Stimulated activated CD4-positive, alpha-beta T cell treated with anti-CD3 and anti-CD28 coated beads, Interleukin-4, amount 100 ng/mL, for 1 hour (primary cell): ENCODE measurements around the gene HK1.
"Not testable (repeated sequence)": the region's sequence is repeated elsewhere in the genome, so short reads cannot be mapped to it uniquely, and the experiment has no call there.

Experiments
- DNase-seq: peaks from one replicate; pipeline ENCODE4 v3.0.0-alpha.2; 2020

The HK1 gene

GRCh38 chr10:69278446-69278963 is at the start of gene HK1:
Gene HK1, plus strand, starts transcription at chr10:69278496.
- no peak for DNase-seq

- no peak for DNase-seq
Observed at GRCh38 chr10:69229616-69229916, 48.7 kb upstream of the HK1 start.

GRCh38 chr10:69230128-69230527 is 48.2 kb upstream of the HK1 start:
- DNase-seq, result no peak

- DNase-seq, result no peak
Observed at GRCh38 chr10:69232252-69232651, 46.0 kb upstream of the HK1 start.

GRCh38 chr10:69232736-69233480 is 45.4 kb upstream of the HK1 start:
- DNase-seq, result no peak

- DNase-seq, result no peak
Observed at GRCh38 chr10:69234447-69234846, 43.8 kb upstream of the HK1 start.

- DNase-seq, result peak; percentile 89
Observed at GRCh38 chr10:69237528-69238159, 40.7 kb upstream of the HK1 start.

GRCh38 chr10:69239136-69239535 is 39.2 kb upstream of the HK1 start:
- DNase-seq, result no peak

GRCh38 chr10:69239816-69240434 is 38.4 kb upstream of the HK1 start:
- DNase-seq, result no peak

GRCh38 chr10:69240455-69240854 is 37.8 kb upstream of the HK1 start:
- no peak for DNase-seq

GRCh38 chr10:69241575-69241974 is 36.7 kb upstream of the HK1 start:
- DNase-seq, result no peak

- no peak for DNase-seq
Observed at GRCh38 chr10:69242040-69242851, 36.0 kb upstream of the HK1 start.

- no peak for DNase-seq
Observed at GRCh38 chr10:69242852-69243212, 35.5 kb upstream of the HK1 start.

GRCh38 chr10:69243817-69244216 is 34.5 kb upstream of the HK1 start:
- no peak for DNase-seq

- DNase-seq, result no peak
Observed at GRCh38 chr10:69246036-69246435, 32.3 kb upstream of the HK1 start.

GRCh38 chr10:69246581-69247312 is 31.5 kb upstream of the HK1 start:
- DNase-seq, result no peak

- no peak for DNase-seq
Observed at GRCh38 chr10:69247313-69247710, 31.0 kb upstream of the HK1 start.

- no peak for DNase-seq
Observed at GRCh38 chr10:69248117-69248730, 30.1 kb upstream of the HK1 start.

- no peak for DNase-seq
Observed at GRCh38 chr10:69250041-69250440, 28.3 kb upstream of the HK1 start.

GRCh38 chr10:69251417-69251816 is 26.9 kb upstream of the HK1 start:
- DNase-seq, result not testable (repeated sequence)

GRCh38 chr10:69253171-69253570 is 25.1 kb upstream of the HK1 start:
- DNase-seq, result no peak

GRCh38 chr10:69254877-69255276 is 23.4 kb upstream of the HK1 start:
- no peak for DNase-seq
